Memory B cell (primary cell): ENCODE results near the gene C9orf78.

Source experiments
- ATAC-seq: fragments of 150-1000 bp; cut with Tn5 transposase; 2 replicates; pipeline ENCODE4 v1.10.0; 2021; ENCODE audit warnings: low read depth, mild to moderate bottlenecking, moderate library complexity
- DNase-seq, 2 donors: peaks; one replicate each; pipeline ENCODE4 v3.0.0; 2022; ENCODE audit warnings: low spot score in 2 of 2
- H3K27ac Mint-ChIP-seq: one replicate; pipeline ENCODE4 v1.8.0; 2022; ENCODE audit warnings: mild to moderate bottlenecking, moderate library complexity, mixed read lengths
- H3K27me3 Mint-ChIP-seq: one replicate; pipeline ENCODE4 v1.8.0; 2022; ENCODE audit warnings: mixed read lengths
- H3K36me3 Mint-ChIP-seq: one replicate; pipeline ENCODE4 v1.8.0; 2022; ENCODE audit warnings: mild to moderate bottlenecking, mixed read lengths
- H3K4me1 Mint-ChIP-seq: one replicate; pipeline ENCODE4 v1.8.0; 2022; ENCODE audit warnings: mixed read lengths
- H3K4me3 Mint-ChIP-seq: one replicate; pipeline ENCODE4 v1.8.0; 2022; ENCODE audit warnings: mild to moderate bottlenecking, moderate library complexity, mixed read lengths
- H3K9me3 Mint-ChIP-seq: one replicate; pipeline ENCODE4 v1.8.0; 2022; ENCODE audit warnings: mixed read lengths

Gene C9orf78

GRCh38 chr9:129839324-129840023 is 4.4 kb upstream of the C9orf78 start:
- peaks cover 24% of the 10 kb centered on the region for H3K4me1 Mint-ChIP-seq

GRCh38 chr9:129838707-129839259 is 3.7 kb upstream of the C9orf78 start:
- no peak for ATAC-seq

More at GRCh38 chr9:129839324-129840023, 4.4 kb upstream of the C9orf78 start:
- no peak for DNase-seq
- Mint-ChIP-seq H3K27ac (peak overlapping the region; percentile 54), H3K27me3 (no peaks in the 10 kb centered on the region), H3K9me3 (no peaks in the 10 kb centered on the region), H3K36me3 (peaks cover 5% of the 10 kb centered on the region), H3K4me3 (no peak overlapping the region)
- no peak for ATAC-seq

GRCh38 chr9:129836311-129837007 is 1.4 kb upstream of the C9orf78 start:
- peaks cover 34% of the 10 kb centered on the region for H3K4me1 Mint-ChIP-seq
- peaks cover 10% of the 10 kb centered on the region for H3K36me3 Mint-ChIP-seq
- no peaks in the 10 kb centered on the region for H3K27me3 Mint-ChIP-seq
- ATAC-seq (peak; percentile 13), DNase-seq (peak; percentile 38 to 41)
- H3K9me3 Mint-ChIP-seq: no peaks in the 10 kb centered on the region
- H3K4me3 Mint-ChIP-seq: peak overlapping the region; percentile 96
- peak overlapping the region; percentile 94 for H3K27ac Mint-ChIP-seq

More at GRCh38 chr9:129838707-129839259, 3.7 kb upstream of the C9orf78 start:
- Mint-ChIP-seq H3K9me3 (no peaks in the 10 kb centered on the region), H3K27me3 (no peaks in the 10 kb centered on the region), H3K4me3 (no peak overlapping the region), H3K27ac (peak overlapping the region; percentile 54), H3K4me1 (peaks cover 30% of the 10 kb centered on the region), H3K36me3 (peaks cover 5% of the 10 kb centered on the region)
- DNase-seq: no peak

GRCh38 chr9:129835860-129836223 is 767 bp upstream of the C9orf78 start:
- no peaks in the 10 kb centered on the region for H3K27me3 Mint-ChIP-seq

GRCh38 chr9:129834489-129835127 is 467 bp downstream of the C9orf78 start:
- Mint-ChIP-seq H3K36me3 (peaks cover 10% of the 10 kb centered on the region), H3K4me1 (peaks cover 34% of the 10 kb centered on the region)
- no peak for DNase-seq

More at GRCh38 chr9:129835860-129836223, 767 bp upstream of the C9orf78 start:
- Mint-ChIP-seq H3K4me3 (peak overlapping the region; percentile 96), H3K4me1 (peaks cover 34% of the 10 kb centered on the region), H3K27ac (peak overlapping the region; percentile 94), H3K9me3 (no peaks in the 10 kb centered on the region), H3K36me3 (peaks cover 10% of the 10 kb centered on the region)
- DNase-seq: no peak
- ATAC-seq: no peak

GRCh38 chr9:129832982-129833381 is 2.1 kb downstream of the C9orf78 start:
- no peaks in the 10 kb centered on the region for H3K27me3 Mint-ChIP-seq
- H3K9me3 Mint-ChIP-seq: no peaks in the 10 kb centered on the region
- peaks cover 26% of the 10 kb centered on the region for H3K4me1 Mint-ChIP-seq
- peak overlapping the region; percentile 96 for H3K4me3 Mint-ChIP-seq
- peaks cover 11% of the 10 kb centered on the region for H3K36me3 Mint-ChIP-seq
- H3K27ac Mint-ChIP-seq: no peak overlapping the region
- ATAC-seq (no peak), DNase-seq (no peak)

More at GRCh38 chr9:129834489-129835127, 467 bp downstream of the C9orf78 start:
- no peaks in the 10 kb centered on the region for H3K27me3 Mint-ChIP-seq
- peak; percentile 26 for ATAC-seq
- H3K27ac Mint-ChIP-seq: peak overlapping the region; percentile 94
- H3K4me3 Mint-ChIP-seq: peak overlapping the region; percentile 96
- no peaks in the 10 kb centered on the region for H3K9me3 Mint-ChIP-seq

- Mint-ChIP-seq H3K27me3 (no peaks in the 10 kb centered on the region), H3K9me3 (no peaks in the 10 kb centered on the region), H3K4me3 (no peak overlapping the region), H3K36me3 (peaks cover 8% of the 10 kb centered on the region), H3K4me1 (peaks cover 5% of the 10 kb centered on the region), H3K27ac (no peak overlapping the region)
- no peak for DNase-seq
- ATAC-seq: no peak
Measured at GRCh38 chr9:129828969-129829368, 6.1 kb downstream of the C9orf78 start.

GRCh38 chr9:129828051-129828450 is 7.0 kb downstream of the C9orf78 start:
- H3K4me3 Mint-ChIP-seq: no peak overlapping the region
- no peak for ATAC-seq

GRCh38 chr9:129826759-129827158 is 8.3 kb downstream of the C9orf78 start:
- ATAC-seq: no peak
- Mint-ChIP-seq H3K9me3 (no peaks in the 10 kb centered on the region), H3K27me3 (no peaks in the 10 kb centered on the region), H3K4me3 (no peak overlapping the region), H3K27ac (no peak overlapping the region), H3K36me3 (peaks cover 7% of the 10 kb centered on the region), H3K4me1 (peaks cover 10% of the 10 kb centered on the region)
- DNase-seq: no peak

More at GRCh38 chr9:129828051-129828450, 7.0 kb downstream of the C9orf78 start:
- no peak overlapping the region for H3K27ac Mint-ChIP-seq
- H3K4me1 Mint-ChIP-seq: peaks cover 1% of the 10 kb centered on the region
- H3K27me3 Mint-ChIP-seq: no peaks in the 10 kb centered on the region
- H3K36me3 Mint-ChIP-seq: peaks cover 5% of the 10 kb centered on the region
- H3K9me3 Mint-ChIP-seq: no peaks in the 10 kb centered on the region
- no peak for DNase-seq

- ATAC-seq (no peak), DNase-seq (no peak)
- H3K4me1 Mint-ChIP-seq: peaks cover 10% of the 10 kb centered on the region
- H3K27ac Mint-ChIP-seq: no peak overlapping the region
- peaks cover 6% of the 10 kb centered on the region for H3K36me3 Mint-ChIP-seq
- no peaks in the 10 kb centered on the region for H3K9me3 Mint-ChIP-seq
- H3K27me3 Mint-ChIP-seq: no peaks in the 10 kb centered on the region
- no peak overlapping the region for H3K4me3 Mint-ChIP-seq
Measured at GRCh38 chr9:129826344-129826743, 8.7 kb downstream of the C9orf78 start.

GRCh38 chr9:129823935-129824601 is 11.0 kb downstream of the C9orf78 start, which contains the start of gene TOR1A:
TOR1A (minus strand) TSS chr9:129824136; CDS start chr9:129824085, 51 bp downstream.
- Mint-ChIP-seq H3K4me3 (peak within 1 kb of the TSS; percentile 90), H3K4me1 (peaks cover 10% of the 10 kb centered on the region), H3K36me3 (peaks cover 6% of the 10 kb centered on the region), H3K9me3 (no peaks in the 10 kb centered on the region), H3K27me3 (no peaks in the 10 kb centered on the region), H3K27ac (peak within 1 kb of the TSS; percentile 84)
- DNase-seq: peak; percentile 85 to 89
- ATAC-seq: peak; percentile 98

GRCh38 chr9:129823542-129823934 is 11.5 kb downstream of the C9orf78 start:
- no peak for DNase-seq
- Mint-ChIP-seq H3K27ac (peak overlapping the region; percentile 84), H3K9me3 (no peaks in the 10 kb centered on the region), H3K4me3 (peak overlapping the region; percentile 90), H3K27me3 (no peaks in the 10 kb centered on the region), H3K36me3 (peaks cover 6% of the 10 kb centered on the region), H3K4me1 (peaks cover 13% of the 10 kb centered on the region)
- peak; percentile 19 for ATAC-seq

DNA sequence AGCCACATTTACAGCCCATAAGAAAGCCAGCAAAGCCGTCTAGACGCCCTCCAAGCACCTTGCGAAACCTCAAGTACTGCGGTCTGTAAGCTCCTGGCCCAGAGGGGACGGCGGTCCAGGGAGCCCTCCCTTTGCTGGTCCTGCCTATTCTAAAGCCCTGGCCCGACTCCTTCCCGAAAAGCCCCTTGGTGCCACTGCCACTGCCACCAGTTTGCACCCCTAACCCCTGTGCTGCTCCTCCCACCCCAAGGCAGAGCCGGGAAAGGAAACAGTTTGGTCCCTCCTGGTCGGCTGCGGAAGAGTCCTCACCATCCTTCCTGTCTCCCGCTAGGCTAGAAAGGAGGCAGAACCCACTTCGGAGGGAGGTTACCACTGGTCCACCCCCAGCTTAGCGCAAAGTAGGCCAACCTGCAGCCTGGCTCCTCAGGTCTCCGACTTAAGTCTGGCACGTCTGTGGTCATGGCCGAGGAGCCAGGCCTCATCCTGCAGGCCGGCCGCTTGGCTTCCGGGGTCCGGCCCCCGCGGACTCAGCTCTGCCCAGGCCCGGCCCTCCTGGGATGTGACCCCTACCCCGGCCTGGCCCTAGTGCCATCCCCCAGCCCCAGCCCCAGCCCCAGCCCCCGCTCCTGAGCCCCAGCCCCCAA is 12.1 kb downstream of the C9orf78 start:
- DNase-seq: no peak
- H3K27me3 Mint-ChIP-seq: no peaks in the 10 kb centered on the region

More for the DNA sequence above, 12.1 kb downstream of the C9orf78 start:
- H3K4me3 Mint-ChIP-seq: peak overlapping the region; percentile 90
- H3K36me3 Mint-ChIP-seq: peaks cover 6% of the 10 kb centered on the region
- H3K27ac Mint-ChIP-seq: no peak overlapping the region
- ATAC-seq: no peak
- H3K4me1 Mint-ChIP-seq: peaks cover 13% of the 10 kb centered on the region
- no peaks in the 10 kb centered on the region for H3K9me3 Mint-ChIP-seq
